Fibroblast of skin of back (primary cell): ENCODE data around the gene SP8. TPM values are rescaled to one million over a fixed set of nuclear protein-coding genes. Genes with fewer than 3 reads are reported as not detected.
"Not testable (repeated sequence)": the region's sequence is repeated elsewhere in the genome, so short reads cannot be mapped to it uniquely, and the experiment has no call there.

ENCODE experiments used
- DNase-seq: peaks from one replicate; pipeline ENCODE4 v3.0.0-alpha.2; 2013
- polyA plus RNA-seq, 2 experiments: library from polyadenylated mRNA; unstranded; fragments of 120-200 nt; gene quantifications; one replicate each; pipeline ENCODE4 v1.2.1, GENCODE V29; 2013; ENCODE audit not compliant: insufficient read length in 2 of 2

The SP8 gene
- not detected for polyA plus RNA-seq (2013, experiment 1 of 2; ENCODE audit: insufficient read length)
- not detected for polyA plus RNA-seq (2013, experiment 2 of 2; ENCODE audit: insufficient read length)

DNA sequence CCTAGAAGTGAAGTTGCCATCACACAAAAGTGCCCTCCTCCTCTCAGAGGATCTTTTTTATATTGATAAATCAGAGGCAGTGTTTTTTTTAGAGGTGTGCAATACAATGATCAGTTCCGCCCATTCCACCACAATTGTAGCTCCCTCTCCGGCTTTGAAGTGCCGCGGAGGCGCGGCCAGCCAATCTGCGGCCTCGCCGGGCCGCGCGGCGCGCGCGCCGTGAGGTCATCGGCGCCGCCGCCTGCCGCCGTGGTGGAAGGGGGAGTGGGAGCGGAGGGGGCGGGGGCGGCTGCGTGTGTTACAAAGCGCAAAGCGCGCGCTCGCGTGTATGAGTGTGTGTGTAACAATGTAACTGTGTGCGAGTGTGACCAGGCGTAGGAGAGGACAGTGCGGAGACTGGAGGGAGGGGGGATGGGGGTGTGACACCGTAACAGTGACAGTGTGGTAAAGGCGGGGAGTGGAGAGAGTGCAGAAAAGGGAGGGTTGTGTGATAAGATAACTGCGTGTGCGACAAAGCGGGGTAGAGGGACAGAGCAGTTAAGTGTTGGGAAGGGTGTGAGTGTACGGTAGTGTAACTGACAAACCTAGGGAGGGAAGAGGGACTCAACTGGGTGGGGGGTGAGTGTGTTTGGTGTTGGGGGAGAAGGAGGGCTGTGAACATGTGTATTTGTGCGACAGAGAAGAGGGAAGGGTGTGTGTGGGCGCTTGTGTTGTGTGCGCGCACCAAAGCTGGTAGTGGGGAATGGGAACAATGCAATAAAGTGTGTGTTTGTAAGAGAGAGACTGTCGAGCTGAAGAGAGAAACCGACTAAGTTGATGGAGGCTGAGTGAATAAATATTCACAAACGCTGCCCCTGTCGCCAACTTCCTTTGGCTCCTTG, at the start of gene SP8:
SP8 (minus strand) TSS at position 108 of the 881 bp plus-strand sequence; CDS start at position 20, 88 bp downstream.
- no peak for DNase-seq

GRCh38 chr7:20836424-20836823, 49.7 kb upstream of the SP8 start:
- not testable (repeated sequence) for DNase-seq

DNA sequence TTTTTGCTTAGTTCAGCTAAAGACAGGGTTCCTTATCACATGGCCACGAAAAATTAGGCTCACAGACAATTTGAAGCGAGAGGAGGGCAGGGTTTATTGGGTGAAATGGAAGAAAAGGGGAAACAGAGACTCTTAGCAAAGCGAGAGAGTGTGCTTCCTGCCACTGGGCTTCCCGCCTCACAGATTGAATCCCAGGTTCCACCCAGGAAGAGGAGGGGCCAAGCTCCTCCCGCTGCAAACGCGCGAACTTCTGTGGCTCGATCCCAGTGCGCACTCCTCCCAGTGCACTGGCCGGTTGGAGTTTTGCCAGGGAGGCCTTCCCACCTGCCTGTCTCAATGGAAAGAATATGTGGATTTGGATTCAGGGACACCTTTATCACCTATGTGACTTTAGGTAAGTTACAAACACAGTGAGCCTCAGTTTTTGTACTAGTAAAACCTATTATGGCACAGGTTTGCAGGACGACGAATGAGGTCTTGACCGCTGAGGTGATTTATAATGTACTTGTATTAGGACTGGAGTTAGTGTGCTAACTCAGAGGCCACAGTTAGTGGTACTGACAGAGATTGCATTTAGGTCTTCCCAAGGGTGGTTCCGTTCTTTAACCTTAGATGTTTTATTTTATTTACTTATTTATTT, 48.5 kb upstream of the SP8 start:
- no peak for DNase-seq

DNA sequence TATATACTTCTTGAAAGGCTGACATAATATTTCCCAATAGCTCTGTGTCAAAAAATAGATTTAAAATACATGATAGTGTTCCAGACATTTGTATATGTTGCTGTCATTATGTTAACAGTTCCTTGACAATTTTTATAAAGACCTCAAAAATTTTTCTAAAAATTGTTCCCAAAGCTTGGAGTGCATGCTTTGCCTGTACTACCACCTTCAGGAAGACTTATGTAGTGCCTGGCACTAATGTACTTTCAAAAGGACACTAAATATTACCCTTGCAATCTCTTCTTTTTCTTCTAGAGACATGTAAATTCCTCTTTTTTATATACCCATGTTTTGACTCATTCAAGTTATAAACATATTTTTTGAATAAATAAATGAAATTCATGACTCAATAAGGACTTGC, 48.0 kb upstream of the SP8 start:
- DNase-seq, result no peak

- DNase-seq, result no peak
Measured at GRCh38 chr7:20831956-20832355, 45.3 kb upstream of the SP8 start.

DNA sequence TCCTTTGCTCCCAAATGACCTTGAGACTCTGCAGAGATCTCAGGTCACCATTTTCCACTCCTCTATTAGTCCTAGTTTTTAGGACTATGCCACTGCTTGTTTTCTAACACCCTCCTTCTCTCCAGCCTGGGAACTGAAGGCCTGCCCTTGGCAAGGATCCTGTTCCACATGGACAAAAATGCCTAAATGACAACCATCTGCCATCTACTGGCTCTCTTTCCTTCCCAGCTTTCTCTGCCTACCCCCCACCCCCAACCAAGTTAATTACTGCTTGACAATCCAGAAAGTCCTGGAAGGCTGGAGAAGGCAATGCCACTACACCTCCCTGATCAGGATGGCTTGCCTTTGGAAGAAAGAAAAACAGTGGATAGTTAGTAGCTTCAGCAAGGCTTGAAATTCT, 44.8 kb upstream of the SP8 start:
- DNase-seq, result no peak

GRCh38 chr7:20828947-20829346, 42.3 kb upstream of the SP8 start:
- no peak for DNase-seq

GRCh38 chr7:20827172-20827571, 40.5 kb upstream of the SP8 start:
- DNase-seq, result no peak

DNA sequence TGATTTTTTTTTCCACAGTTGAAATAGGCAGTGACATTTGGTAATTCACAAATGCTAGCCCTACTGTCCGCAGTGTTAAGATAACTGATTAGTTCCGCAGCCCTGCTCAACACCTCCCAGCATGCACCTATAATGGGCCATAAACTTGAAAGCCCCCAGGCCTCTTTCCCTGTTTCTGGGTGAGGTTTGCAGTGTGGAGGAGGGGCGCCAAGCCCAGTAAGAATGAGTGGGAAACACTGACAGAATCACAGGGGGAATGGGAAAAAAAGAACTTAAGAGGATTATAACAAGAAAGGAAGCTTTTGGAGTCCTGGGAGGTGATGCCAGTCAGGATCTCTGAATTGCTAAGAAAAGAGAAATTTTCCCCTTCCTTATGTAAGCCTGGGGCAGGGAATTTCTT, 39.6 kb upstream of the SP8 start:
- no peak for DNase-seq

DNA sequence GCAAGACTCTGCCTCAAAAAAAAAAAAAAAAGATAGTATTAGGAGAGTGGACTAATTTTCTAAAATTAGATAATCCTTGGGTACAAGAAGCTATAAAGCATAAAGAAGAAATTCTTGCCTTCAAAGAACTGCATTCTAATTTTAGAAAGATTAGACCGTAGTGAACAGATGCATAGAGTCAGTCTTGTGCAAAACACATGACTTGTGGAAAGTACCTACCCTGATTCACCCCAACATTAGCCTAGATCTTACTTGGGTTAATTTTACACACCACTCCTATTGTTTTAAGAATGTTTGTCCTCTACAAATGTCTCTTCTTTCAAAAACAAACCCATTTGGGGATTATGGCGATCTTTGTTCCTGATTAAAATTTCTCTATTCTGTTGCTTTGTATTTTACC, 38.9 kb upstream of the SP8 start:
- no peak for DNase-seq

DNA sequence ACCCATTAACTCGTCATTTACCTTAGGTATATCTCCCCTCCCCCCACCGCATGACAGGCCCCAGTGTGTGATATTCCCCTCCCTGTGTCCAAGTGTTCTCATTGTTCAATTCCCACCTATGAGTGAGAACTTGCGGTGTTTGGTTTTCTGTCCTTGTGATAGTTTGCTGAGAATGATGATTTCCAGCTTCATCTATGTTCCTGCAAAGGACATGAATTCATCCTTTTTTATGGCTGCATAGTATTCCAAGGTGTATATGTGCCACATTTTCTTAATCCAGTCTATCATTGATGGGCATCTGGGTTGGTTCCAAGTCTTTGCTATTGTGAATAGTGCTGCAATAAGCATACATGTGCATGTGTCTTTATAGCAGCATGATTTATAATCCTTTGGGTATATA, 34.7 kb upstream of the SP8 start:
- DNase-seq, result not testable (repeated sequence)

DNA sequence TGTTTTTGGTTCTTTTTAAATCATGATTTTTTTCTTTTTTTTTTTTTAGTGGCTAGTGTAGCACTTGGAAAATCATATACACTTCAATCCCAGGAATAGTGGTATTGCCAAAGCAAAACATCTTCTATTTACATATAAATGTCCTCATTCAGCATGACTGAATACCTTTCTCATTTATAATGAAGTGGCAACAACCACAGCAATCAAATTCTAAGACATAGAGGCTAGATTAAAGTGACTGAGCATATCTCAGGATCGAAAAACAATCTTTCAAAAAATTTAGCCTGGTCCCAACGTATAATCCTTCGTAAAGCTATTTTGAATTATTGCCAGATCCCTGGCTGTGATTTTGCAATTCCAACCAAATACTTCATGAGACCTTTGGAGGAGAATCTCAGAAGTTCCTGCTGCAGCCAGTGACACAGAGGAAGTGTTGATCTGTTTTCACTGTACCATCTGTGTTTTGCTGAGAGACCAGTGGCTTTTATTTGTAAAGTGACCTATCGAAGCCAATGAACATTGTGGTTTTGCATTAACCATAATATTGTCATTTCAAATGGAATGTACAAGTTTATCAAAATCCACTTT, 29.8 kb upstream of the SP8 start:
- no peak for DNase-seq

DNA sequence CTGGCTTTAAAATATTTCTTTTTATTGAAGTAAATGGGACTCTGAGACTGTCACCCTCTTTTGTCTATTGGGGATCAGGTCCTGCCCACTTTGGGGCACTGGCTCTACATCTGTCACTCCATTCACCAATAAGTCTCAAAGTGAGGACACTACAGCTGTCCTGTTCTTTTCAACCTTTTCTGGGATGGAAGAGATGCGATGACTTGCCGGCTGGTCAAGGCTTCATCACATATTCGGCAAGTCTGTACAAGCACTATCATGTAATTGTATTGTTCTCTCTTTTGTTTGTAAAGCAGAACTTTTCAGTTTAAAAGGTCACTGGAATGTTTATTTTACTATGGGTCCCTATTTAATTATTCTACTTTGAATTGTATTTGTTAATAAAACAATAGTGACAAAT, 17.7 kb upstream of the SP8 start:
- no peak for DNase-seq

DNA sequence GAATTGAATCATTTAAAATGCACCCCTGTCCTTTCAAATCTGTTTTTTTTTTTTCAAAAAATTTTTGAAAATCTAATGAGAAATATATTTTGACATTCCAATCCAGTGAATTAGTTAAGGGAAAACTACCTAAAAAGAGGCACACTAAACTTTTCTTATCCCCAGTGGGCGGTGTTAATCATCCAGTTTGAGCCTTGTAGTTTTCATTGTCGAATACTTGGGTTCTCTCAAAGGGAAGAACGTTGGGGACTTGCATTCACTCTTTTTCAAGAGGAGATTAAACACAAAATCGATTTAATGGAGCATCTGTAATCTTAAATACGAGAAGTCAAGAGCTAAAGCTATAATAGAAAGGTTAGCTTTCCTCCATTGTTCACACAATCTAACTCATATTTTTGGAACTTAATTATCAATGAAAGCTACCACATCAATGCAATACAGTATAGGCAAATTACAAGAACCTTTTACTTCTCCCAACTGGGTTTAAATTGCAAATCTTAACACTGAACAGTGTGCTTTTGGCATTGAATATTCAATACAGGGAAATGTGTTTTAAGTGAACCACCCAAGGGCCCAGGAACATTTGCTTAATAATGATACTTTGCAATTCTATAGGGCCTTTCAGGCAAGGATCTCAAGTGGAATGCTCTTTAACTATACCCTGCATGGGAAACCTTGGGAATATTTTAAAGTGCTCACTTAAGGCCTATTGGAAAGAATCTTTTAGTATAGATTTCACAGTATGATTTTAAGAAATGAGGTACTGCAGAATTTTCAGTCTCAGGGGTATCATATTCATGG, 13.1 kb upstream of the SP8 start:
- DNase-seq, result no peak

- DNase-seq, result no peak
Measured at GRCh38 chr7:20798694-20799121, 12.0 kb upstream of the SP8 start.

GRCh38 chr7:20798081-20798693, 11.5 kb upstream of the SP8 start:
- no peak for DNase-seq

DNA sequence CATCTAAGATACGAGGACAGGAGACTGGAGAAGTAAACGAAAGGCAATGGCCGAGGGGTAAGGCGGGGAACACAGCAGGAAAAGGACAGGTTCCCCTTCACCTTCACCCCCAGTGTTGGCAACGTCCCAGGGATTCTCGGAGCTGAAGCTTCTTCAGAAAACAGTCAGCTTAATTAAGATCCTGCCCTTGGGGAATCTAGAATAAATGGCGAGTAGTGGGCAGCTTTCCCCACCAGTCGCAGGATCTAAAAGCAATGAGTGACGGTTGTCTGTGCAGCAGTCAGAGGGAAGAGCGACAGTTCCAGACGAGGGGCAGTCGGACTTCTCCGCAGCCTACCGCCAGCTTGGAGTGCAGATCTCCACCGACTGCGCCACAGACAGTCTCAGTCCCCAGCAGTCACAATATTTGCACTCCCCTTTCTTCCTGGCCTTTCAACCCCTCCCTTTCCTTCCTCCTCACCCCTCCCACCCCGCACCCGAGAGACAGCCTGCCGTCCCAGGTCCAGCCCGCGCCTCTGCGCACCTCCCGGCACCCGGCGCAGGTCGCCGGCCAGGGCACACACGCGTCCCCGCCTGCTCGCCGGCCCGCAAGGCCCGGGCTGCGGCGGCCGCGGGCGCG, 10.9 kb upstream of the SP8 start:
- no peak for DNase-seq

DNA sequence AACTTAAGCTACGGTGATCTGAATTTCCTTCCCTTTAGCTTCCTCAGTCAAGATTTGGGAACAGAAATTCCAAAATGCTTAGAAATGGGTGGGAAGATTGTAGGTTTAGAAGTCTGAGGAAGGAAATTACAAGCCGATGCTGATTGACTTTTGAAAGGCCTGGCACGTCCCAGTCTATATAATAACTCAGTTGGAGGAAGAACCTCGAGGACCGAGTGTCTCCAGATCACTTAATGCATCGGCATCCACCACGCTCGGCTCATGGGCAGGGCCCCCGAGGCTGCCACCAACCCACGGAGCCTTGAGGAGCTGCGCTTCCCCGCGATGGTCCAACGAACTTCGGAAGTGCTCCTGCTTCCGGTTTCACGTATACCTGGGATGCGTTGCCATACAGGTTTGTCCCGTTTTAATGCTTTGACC, 10.4 kb upstream of the SP8 start:
- no peak for DNase-seq

DNA sequence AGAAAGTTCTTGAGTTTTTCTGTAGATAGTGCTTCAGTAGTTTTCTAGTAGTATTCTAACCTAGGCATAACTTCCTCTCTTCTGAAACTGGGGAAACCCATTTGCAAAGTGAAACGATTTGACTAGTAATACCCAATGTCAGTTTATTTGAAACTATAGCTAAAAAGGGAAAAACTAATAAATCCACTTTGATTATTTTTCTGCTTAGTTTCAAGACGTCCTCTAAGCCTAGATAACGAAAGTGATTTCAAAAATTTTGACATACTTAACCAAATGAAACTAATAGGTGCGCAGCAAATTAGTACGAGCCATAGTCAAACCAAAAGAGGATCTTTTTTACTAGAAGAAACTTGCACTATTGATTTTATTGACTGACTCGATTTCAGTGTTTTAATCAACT, 9.8 kb upstream of the SP8 start:
- no peak for DNase-seq

DNA sequence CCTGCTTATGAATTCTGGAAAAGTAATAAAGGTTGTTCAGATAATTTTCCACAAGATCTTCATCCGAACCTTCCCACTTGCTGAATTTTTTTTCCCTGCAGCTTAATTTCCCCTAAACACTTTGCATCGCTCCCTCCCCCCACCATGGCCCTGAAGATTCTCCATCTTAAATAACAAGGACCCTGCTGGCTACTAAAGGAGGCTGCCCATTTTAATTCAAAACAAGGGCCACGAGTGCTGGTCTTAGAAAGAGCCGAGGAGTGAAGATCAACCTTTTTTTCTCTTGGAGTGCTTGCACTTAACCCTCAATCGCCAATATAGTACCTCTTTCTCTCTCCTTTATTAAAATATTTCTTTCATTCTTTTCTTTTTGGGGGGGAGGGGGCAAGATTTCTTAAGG, 9.2 kb upstream of the SP8 start:
- DNase-seq, result no peak

DNA sequence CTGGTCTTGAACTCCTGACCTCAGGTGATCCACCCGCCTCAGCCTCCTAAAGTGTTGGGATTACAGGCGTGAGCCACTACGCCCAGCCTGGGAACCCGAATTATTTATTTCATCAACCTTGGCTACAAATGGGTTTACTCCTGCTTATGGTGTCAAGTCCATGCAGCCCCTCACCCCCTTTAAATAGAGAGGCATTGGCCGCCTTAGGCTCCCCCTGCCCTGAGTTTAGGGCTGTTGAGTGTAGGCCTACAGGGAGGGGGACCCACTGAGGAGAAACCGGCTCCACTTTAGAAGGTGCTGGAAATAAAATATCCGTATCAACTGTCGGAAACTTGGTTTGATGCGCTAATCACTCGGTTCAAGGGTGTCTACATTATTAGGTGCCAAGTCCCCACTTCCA, 8.7 kb upstream of the SP8 start:
- DNase-seq, result no peak

DNA sequence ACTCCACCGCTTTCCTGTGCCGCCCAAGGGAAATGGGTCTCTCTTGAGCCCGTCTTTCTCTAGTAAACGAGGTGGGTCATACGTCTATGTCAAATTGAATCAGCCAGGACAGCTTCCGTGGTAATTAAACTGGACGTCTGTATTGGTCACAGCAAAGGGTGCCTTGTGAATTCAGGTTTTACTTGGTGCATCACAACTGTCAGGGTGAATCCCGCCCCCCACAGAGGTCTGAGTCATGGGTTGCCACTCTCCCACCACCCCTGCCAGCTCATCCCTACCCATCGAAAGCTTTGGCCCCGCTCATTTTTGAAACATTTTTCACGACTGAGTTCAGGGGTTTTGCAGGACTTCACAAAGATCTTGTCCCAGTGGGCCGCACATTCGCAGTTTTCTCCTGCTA, 8.0 kb upstream of the SP8 start:
- DNase-seq, result no peak
